Skeletal muscle cell (primary cell): ENCODE data around the gene RNF32.

ENCODE experiments used
- DNase-seq: peaks from one replicate; pipeline ENCODE4 v3.0.0-alpha.2; 2010; ENCODE audit warnings: low read depth
- H3K4me3 ChIP-seq: 2 replicates; pipeline ENCODE4 v1.5.1; 2011; ENCODE audit warnings: low read depth, mild to moderate bottlenecking, control low read depth, low read length, moderate library complexity

RNF32 gene

GRCh38 chr7:156640257-156640948 lies at the start of gene RNF32:
TSS of gene RNF32 (plus strand) at chr7:156640774. CDS start at chr7:156643878, 3,104 bp downstream.
- DNase-seq: peak; percentile 65
- peak within 1 kb of the TSS; percentile 92 for H3K4me3 ChIP-seq

GRCh38 chr7:156592155-156592884 lies 48.3 kb upstream of the RNF32 start:
- no peak for DNase-seq
- H3K4me3 ChIP-seq: no peak overlapping the region

GRCh38 chr7:156594283-156595080 lies 46.1 kb upstream of the RNF32 start:
- H3K4me3 ChIP-seq: no peak overlapping the region
- DNase-seq: no peak

- no peak overlapping the region for H3K4me3 ChIP-seq
- no peak for DNase-seq
Observed at GRCh38 chr7:156600496-156600895, 40.1 kb upstream of the RNF32 start.

- no peak for DNase-seq
- H3K4me3 ChIP-seq: no peak overlapping the region
Observed at GRCh38 chr7:156602283-156602682, 38.3 kb upstream of the RNF32 start.

- DNase-seq: no peak
Observed at GRCh38 chr7:156603011-156603410, 37.6 kb upstream of the RNF32 start.

GRCh38 chr7:156603629-156604028 lies 36.9 kb upstream of the RNF32 start:
- no peak for DNase-seq
- no peak overlapping the region for H3K4me3 ChIP-seq

More at GRCh38 chr7:156603011-156603410, 37.6 kb upstream of the RNF32 start:
- H3K4me3 ChIP-seq: no peak overlapping the region

GRCh38 chr7:156604311-156604710 lies 36.3 kb upstream of the RNF32 start:
- no peak for DNase-seq
- no peak overlapping the region for H3K4me3 ChIP-seq

- H3K4me3 ChIP-seq: no peak overlapping the region
- no peak for DNase-seq
Observed at GRCh38 chr7:156604836-156605695, 35.5 kb upstream of the RNF32 start.

- no peak overlapping the region for H3K4me3 ChIP-seq
- no peak for DNase-seq
Observed at GRCh38 chr7:156606135-156606534, 34.4 kb upstream of the RNF32 start.

GRCh38 chr7:156606691-156607331 lies 33.8 kb upstream of the RNF32 start:
- H3K4me3 ChIP-seq: no peak overlapping the region
- DNase-seq: no peak

GRCh38 chr7:156607332-156608172 lies 33.0 kb upstream of the RNF32 start:
- DNase-seq: no peak

GRCh38 chr7:156608173-156608478 lies 32.4 kb upstream of the RNF32 start:
- H3K4me3 ChIP-seq: peak overlapping the region; percentile 35
- no peak for DNase-seq

More at GRCh38 chr7:156607332-156608172, 33.0 kb upstream of the RNF32 start:
- peak overlapping the region; percentile 35 for H3K4me3 ChIP-seq

GRCh38 chr7:156609010-156609877 lies 31.3 kb upstream of the RNF32 start:
- no peak overlapping the region for H3K4me3 ChIP-seq
- DNase-seq: no peak

GRCh38 chr7:156610130-156610529 lies 30.4 kb upstream of the RNF32 start:
- no peak overlapping the region for H3K4me3 ChIP-seq
- no peak for DNase-seq

- DNase-seq: no peak
- H3K4me3 ChIP-seq: no peak overlapping the region
Observed at GRCh38 chr7:156610601-156611000, 30.0 kb upstream of the RNF32 start.
